HG02571 (cell line): ENCODE data around the gene CEACAM5.

Experiments used
- ATAC-seq: cut with Tn5 transposase; IDR thresholded peaks from one replicate; pipeline ENCODE4 v1.9.1; 2021; ENCODE audit warnings: mild to moderate bottlenecking, moderate library complexity; ENCODE audit not compliant: unreplicated experiment

Gene CEACAM5

DNA sequence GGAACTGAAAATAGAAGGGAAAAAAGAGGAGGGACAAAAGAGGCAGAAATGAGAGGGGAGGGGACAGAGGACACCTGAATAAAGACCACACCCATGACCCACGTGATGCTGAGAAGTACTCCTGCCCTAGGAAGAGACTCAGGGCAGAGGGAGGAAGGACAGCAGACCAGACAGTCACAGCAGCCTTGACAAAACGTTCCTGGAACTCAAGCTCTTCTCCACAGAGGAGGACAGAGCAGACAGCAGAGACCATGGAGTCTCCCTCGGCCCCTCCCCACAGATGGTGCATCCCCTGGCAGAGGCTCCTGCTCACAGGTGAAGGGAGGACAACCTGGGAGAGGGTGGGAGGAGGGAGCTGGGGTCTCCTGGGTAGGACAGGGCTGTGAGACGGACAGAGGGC lies at the start of gene CEACAM5:
Gene CEACAM5 (plus strand): TSS at position 146 of the 400 bp plus-strand sequence. CDS start 106 bp downstream, at position 252.
- no peak for ATAC-seq

- no peak for ATAC-seq
Observed at GRCh38 chr19:41666075-41666474, 42.4 kb upstream of the CEACAM5 start.

DNA sequence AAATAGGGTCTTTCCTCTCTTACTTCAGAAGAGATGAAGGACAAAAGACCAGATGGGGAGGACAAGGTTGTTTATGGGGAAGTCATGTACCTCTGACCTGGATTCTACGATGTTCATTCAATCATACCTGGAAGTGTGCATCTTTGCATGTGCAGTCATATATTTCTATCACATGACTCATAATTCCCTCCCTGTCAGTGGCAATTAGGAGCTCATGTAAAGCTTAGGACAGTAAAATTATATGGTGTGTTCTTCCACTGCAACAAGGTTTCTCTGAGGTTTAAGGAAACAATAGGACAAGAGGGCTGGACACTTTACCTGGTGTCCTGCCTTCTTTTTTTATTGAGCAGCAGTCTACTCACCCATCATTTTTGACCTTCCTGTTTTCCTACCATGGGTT lies 40.1 kb upstream of the CEACAM5 start:
- no peak for ATAC-seq

DNA sequence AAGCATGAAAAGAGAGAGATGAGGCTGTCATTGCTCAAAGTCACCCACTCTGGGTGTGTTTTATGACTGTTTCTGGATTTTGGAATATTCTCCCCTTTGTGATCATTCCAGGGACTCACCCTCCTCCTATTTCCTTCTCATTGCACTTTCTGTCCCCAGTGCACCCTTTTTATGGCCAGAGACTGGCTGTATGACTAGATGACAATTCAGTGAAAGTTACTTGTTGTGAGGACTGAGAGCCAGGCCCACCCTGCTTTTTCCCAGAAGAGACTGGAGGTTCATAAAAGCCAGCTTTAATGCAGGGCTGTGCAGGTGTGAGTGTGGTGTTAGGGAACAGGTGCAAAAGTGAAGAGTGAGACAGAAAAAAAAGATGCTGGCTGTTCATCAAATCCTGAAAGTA lies 37.7 kb upstream of the CEACAM5 start:
- ATAC-seq, result no peak

GRCh38 chr19:41671486-41671885 lies 36.9 kb upstream of the CEACAM5 start:
- no peak for ATAC-seq

GRCh38 chr19:41682437-41682836 lies 26.0 kb upstream of the CEACAM5 start:
- no peak for ATAC-seq

GRCh38 chr19:41687419-41687818 lies 21.0 kb upstream of the CEACAM5 start:
- no peak for ATAC-seq

- no peak for ATAC-seq
Observed at GRCh38 chr19:41688098-41688497, 20.3 kb upstream of the CEACAM5 start, which contains the start of gene CEACAM7. CEACAM7 (minus strand) TSS chr19:41688270; CDS start chr19:41688165, 105 bp downstream.

DNA sequence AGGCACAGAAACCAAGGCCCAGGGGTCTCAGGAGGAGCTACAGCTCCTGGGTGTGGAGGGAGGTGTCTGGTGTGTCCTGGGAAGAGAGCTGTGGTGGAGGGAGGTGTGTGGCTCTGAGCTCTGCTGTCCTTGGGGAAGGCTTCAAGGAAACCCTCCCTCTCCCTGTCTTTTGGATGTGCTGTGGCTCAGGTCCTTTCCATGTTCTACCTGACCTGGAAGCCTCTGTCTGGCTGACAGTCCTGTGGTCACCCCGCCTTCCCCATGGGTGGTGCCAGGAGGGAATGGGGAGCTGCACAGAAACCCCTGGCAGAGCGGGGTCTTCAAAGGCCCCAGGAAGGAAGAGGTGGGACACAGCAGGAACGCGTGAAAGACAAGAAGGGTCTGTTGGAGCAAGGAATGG lies 19.7 kb upstream of the CEACAM5 start:
- ATAC-seq, result no peak

- ATAC-seq, result no peak
Observed at GRCh38 chr19:41689993-41690800, 18.2 kb upstream of the CEACAM5 start.

DNA sequence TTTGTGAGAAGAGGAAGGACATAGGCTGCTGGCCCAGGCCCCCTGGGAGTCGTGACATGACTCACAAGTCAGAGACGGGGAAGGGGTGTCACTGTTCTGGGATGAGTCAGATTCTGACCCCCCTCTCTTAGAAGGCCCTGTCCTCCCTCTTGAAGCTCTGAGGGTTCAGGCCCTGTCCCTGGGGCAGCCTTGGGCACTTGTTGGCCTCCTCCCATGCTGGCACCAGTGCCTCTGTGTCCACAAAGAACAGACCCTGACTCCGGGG lies 17.7 kb upstream of the CEACAM5 start:
- ATAC-seq, result no peak

DNA sequence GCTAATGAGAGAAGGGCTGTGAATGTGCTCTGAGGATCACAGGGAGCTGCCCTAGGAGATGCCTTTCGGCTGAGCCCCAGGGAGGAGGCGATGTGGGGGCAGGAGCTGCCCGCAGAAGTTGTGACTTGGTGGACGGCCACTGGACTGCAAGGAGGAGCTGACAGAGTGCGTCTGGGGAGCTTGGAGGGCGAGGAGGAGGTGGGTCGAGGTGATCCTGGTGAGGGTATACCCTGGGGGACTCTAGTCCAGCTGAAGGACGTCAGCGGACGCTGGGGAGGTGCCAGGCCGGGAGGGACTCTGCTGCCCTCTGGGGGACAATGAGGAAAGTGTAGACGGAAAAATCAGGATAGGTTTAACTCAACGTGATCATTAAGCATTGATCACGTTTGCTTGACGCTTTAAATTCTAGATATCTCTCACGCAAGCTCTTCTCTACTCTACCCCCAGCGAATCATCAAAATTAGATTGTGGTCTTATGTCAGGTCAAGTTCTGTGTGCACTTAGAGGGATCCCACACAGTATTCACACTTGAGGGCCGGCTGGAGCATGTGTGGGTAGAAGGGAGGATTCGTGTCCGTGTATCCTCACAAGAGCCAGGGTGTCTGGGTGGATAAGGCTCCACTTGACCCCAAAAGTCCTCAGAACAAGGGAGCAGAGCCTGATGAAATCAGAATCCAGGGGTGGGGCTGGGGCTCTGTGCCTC lies 17.0 kb upstream of the CEACAM5 start:
- ATAC-seq, result no peak

GRCh38 chr19:41694196-41694595 lies 14.2 kb upstream of the CEACAM5 start:
- no peak for ATAC-seq

DNA sequence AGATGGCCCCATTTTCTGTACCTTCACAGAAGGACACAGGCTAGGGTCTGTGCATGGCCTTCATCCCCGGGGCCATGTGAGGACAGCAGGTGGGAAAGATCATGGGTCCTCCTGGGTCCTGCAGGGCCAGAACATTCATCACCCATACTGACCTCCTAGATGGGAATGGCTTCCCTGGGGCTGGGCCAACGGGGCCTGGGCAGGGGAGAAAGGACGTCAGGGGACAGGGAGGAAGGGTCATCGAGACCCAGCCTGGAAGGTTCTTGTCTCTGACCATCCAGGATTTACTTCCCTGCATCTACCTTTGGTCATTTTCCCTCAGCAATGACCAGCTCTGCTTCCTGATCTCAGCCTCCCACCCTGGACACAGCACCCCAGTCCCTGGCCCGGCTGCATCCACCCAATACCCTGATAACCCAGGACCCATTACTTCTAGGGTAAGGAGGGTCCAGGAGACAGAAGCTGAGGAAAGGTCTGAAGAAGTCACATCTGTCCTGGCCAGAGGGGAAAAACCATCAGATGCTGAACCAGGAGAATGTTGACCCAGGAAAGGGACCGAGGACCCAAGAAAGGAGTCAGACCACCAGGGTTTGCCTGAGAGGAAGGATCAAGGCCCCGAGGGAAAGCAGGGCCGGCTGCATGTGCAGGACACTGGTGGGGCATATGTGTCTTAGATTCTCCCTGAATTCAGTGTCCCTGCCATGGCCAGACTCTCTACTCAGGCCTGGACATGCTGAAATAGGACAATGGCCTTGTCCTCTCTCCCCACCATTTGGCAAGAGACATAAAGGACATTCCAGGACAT lies 13.4 kb upstream of the CEACAM5 start:
- no peak for ATAC-seq

DNA sequence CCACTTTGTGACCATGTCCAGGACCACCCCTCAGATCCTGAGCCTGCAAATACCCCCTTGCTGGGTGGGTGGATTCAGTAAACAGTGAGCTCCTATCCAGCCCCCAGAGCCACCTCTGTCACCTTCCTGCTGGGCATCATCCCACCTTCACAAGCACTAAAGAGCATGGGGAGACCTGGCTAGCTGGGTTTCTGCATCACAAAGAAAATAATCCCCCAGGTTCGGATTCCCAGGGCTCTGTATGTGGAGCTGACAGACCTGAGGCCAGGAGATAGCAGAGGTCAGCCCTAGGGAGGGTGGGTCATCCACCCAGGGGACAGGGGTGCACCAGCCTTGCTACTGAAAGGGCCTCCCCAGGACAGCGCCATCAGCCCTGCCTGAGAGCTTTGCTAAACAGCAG lies 12.7 kb upstream of the CEACAM5 start:
- no peak for ATAC-seq

GRCh38 chr19:41696402-41697197 lies 11.8 kb upstream of the CEACAM5 start:
- no peak for ATAC-seq

GRCh38 chr19:41697198-41697855 lies 11.1 kb upstream of the CEACAM5 start:
- ATAC-seq, result no peak

GRCh38 chr19:41698746-41699230 lies 9.6 kb upstream of the CEACAM5 start:
- ATAC-seq, result no peak

GRCh38 chr19:41699231-41699967 lies 9.0 kb upstream of the CEACAM5 start:
- no peak for ATAC-seq

DNA sequence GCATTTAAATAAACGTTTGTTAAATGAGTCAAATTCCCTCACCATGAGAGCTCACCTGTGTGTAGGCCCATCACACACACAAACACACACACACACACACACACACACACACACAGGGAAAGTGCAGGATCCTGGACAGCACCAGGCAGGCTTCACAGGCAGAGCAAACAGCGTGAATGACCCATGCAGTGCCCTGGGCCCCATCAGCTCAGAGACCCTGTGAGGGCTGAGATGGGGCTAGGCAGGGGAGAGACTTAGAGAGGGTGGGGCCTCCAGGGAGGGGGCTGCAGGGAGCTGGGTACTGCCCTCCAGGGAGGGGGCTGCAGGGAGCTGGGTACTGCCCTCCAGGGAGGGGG lies 8.5 kb upstream of the CEACAM5 start:
- ATAC-seq, result no peak
